NCI-H2029 (cell line): ENCODE measurements around the gene TBC1D23.
"Not testable (repeated sequence)": the region's sequence is repeated elsewhere in the genome, so short reads cannot be mapped to it uniquely, and the experiment has no call there.

ENCODE experiments used
- DNase-seq: peaks from one replicate; lab custom pipeline; 2025; lab: John Stamatoyannopoulos, UW

The TBC1D23 gene

DNA sequence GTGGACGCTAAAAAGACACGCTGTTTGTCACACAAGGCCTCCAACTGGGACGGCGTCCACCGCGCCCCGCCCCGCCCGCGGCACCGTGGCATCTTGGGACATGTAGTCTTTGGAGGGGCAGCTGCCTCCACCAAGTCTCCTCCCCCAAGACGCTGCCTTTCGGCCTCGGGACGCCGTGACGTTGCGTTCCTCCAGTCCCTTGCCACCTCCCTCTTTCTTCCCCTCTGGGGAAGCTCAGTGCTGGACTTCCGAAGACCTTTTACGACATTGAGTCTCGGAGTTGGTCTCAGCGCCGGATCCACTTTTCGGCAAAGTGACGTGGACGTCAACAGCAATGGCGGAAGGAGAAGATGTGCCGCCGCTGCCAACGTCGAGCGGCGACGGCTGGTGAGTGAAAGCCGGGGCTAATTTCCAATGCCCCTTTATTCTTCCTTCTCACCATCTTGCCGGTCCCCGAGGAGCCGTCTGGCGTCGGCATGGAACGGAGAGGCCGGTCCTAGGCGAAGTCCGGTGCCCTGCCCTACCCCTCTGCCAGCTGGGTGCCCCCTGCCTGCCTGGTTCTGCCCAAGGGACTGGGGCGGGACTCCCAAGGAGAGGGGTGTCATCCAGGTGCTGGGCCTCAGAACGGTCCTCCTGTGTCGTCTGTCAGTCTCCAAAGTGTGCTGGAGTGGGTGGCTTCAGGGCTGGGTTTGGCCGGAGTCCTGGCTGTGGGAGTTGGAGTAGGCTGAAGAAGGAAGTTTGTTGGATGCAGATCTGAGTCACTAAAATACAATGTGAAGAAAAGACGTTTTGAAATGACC, at the start of gene TBC1D23:
TBC1D23 (plus strand) TSS at position 308 of the 800 bp plus-strand sequence; CDS start at position 335, 27 bp downstream.
- peak; percentile 97 for DNase-seq

- DNase-seq: no peak
Measured at GRCh38 chr3:100213891-100214573, 46.8 kb upstream of the TBC1D23 start.

GRCh38 chr3:100214574-100214964, 46.2 kb upstream of the TBC1D23 start:
- DNase-seq: no peak

DNA sequence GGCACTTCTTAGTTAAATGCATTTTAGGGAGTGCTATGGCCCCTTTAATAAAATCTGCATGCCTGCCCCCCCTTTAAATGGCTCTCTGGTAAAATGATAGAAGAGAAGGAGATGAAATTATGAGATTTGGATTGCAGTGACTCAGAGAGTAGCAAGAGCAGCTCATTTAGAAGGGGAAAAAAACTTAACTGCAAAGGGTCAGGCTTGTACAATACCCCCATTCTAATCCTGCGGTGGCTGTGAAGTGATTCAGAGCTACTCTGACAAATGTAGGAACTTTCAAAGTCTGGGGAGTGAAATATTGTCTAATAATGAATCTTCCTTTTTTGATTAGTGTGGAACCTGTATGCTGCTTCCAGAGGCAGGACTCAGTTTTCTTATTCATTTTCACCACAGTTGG, 44.1 kb upstream of the TBC1D23 start:
- no peak for DNase-seq

- DNase-seq: no peak
Measured at GRCh38 chr3:100221159-100221558, 39.6 kb upstream of the TBC1D23 start.

DNA sequence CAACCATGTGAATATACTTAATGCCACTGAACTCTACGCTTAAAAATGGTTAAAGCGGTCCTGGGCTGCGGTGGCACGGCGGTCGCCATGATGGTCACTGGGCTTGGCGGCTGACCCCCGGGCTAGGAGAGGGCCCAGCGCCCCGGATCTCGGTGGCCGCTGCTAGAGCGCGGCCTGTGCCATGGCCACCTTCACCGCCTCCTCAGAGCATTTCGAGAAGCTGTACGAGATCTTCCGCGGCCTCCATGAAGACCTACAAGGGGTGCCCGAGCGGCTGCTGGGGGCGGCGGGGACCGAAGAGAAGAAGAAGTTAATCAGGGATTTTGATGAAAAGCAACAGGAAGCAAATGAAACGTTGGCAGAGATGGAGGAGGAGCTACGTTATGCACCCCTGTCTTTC, 35.6 kb upstream of the TBC1D23 start:
- no peak for DNase-seq

DNA sequence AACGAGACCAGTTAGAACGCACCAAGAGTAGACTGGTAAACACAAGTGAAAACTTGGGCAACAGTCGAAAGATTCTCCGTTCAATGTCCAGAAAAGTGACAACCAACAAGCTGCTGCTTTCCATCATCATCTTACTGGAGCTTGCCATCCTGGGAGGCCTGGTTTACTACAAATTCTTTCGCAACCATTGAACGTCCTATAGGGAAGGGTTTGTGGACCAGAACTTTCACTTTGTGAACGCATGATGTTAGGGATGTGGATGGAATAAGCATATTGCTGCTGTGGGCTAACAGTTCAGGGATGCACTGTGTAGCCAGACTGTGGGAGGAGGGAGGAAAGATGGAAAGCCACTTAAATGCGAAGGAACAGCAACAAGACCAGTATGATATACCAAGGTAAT, 34.9 kb upstream of the TBC1D23 start:
- no peak for DNase-seq

DNA sequence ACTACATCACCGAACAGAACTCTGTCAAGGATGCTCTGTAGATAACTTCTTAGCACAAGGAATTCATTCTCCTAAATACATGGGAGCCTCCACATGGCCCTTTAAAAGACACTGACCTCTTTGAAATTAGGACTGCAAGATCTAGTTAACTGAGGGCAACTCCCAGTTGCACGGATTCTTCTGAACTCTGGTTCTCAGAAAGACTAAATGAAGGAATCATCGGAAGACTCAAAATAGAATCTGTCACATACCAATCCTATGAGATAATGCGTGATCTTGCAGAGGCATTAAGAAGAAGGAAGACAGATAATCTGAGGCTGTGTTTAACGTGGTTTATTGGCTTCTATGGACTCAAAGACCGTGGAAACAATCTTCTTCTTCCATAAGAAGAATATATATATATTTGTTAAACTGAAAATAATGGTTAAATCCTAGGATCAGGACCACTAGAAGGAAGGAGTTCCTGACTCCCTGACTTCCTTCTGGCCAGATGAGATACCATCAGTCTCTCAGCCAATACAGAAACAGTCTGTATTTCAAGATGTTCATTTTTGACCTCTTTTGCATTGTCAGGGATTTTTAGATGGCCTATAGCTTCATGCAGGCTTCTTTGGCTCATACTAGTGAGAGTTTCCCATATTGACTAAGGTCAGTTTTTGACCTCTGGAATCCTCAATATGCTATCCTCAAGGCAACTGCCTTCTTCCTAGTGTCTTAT, 33.9 kb upstream of the TBC1D23 start:
- no peak for DNase-seq

GRCh38 chr3:100227511-100227921, 33.3 kb upstream of the TBC1D23 start:
- DNase-seq: no peak

DNA sequence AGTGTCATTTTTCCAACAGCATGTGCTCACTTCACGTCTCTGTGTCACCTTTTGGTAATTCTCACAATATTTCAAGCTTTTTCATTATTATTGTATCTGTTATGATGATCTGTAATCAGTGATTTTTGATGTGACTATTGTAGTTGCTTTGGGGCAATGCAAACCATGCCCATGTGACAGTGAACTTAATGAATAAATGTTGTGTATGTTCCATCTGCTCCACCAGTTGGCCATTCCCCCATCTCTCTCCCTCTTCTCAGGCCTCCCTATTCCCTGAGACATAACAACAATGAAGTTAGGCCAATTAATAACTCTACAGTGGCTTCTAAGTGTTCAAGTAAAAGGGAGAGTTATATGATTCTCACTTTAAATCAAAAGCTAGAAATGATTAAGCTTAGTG, 32.5 kb upstream of the TBC1D23 start:
- DNase-seq: no peak

DNA sequence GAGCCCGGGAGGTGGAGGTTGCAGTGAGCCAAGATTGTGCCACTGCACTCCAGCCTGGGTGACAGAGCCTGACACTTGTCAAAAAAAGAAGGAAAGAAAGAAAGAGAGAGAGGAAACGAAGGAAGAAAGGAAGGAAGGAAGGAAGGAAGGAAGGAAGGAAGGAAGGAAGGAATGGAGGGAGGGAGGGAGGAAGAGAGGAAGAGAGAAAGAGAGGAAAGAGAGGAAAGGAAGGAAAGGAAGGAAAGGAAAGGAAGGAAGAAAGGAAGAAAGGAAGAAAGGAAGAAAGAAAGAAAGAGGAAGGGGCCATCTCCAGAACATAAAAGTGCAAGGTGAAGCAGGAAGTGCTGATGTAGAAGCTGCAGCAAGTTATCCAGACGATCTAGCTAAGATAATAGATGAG, 31.6 kb upstream of the TBC1D23 start:
- not testable (repeated sequence) for DNase-seq

DNA sequence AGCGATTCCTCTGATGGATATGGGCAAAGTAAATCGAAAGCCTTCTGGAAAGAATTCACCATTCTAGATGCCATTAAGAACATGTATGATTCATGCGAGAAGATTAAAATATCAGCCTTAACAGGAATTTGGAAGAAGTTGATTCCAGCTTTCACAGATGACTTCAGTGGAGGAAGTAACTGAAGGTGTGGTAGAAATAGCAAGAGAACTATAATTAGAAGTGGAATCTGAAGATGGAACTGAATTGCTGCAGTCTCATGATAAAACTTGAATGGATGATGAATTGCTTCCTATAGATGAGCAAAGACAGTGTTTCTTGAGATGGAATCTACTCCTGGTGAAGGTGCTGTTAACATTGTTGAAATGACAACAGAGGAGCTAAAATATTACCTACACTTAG, 30.1 kb upstream of the TBC1D23 start:
- no peak for DNase-seq

GRCh38 chr3:100231668-100232067, 29.1 kb upstream of the TBC1D23 start:
- DNase-seq: no peak

DNA sequence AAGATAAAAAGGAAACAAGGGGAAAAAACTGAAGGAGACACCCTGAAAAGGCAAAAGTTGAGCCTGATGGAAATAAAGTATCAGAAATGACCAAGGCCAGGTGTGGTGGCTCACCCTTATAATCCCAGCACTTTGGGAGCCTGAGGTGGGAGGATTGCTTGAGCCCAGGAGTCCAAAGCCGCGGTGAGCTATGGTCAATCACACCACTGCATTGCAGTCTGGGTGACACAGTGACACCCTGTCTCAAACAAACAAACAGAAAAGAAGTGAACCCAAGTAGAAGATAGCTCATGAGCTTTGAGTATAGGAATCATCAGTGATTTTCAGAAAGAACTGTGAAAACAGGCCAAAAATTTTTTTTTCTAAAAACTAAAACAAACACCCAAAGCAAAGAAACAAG, 26.4 kb upstream of the TBC1D23 start:
- no peak for DNase-seq

GRCh38 chr3:100238599-100238998, 22.2 kb upstream of the TBC1D23 start:
- DNase-seq: no peak

- DNase-seq: not testable (repeated sequence)
Measured at GRCh38 chr3:100242471-100242870, 18.3 kb upstream of the TBC1D23 start.

- DNase-seq: no peak
Measured at GRCh38 chr3:100244264-100244663, 16.5 kb upstream of the TBC1D23 start.

GRCh38 chr3:100245136-100245535, 15.7 kb upstream of the TBC1D23 start:
- DNase-seq: no peak

GRCh38 chr3:100245927-100246326, 14.9 kb upstream of the TBC1D23 start:
- DNase-seq: no peak

DNA sequence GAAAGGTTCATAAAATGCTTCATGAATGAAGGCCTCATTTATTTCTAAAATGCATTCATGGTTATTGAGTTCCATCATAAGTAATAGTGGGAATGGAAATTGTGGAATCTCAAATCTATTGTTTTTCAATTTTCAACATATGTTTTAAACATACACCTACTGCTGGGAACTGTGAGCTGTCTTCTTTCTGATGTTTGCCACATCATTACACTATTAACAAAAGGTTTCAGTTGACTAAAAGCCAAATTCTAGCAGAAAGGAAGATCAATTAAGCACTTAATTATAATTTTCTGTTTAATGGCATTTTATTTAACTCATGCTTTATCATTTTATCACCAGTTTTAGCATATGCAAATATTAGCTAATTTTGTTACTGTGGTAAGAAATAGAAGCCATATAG, 13.8 kb upstream of the TBC1D23 start:
- no peak for DNase-seq

GRCh38 chr3:100252001-100252400, 8.8 kb upstream of the TBC1D23 start:
- no peak for DNase-seq

DNA sequence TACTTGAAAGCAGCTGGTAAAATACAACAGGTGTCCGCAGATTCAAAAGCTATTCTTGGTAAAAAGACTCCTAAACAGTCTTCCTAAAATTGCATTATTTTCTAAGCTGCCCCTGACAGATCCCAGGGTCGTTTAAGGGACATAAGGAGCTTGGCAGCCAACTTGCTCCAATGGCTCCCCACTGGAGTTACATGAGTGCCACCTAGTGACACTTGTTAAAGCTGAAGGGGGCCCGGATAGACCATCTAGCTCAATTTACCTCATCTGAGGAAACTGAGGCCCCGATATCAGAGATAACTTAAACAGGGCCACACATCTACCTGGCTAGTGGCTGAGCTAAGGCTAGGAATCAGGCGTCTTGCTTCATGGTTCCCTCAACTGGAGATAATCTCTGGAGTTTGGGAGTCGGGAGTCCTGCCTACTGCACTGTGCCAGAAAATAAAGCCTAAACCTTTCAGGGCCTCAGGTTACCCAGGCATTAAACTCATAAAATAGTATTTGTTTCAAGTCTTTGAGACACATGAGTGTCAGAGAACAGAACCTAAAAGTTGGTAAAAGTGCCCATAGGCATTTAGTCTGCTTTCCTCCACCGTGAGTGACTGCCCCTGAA, 6.5 kb upstream of the TBC1D23 start:
- peak; percentile 64 for DNase-seq
